Measurements from ENCODE around the gene FAH.

FAH gene

DNA sequence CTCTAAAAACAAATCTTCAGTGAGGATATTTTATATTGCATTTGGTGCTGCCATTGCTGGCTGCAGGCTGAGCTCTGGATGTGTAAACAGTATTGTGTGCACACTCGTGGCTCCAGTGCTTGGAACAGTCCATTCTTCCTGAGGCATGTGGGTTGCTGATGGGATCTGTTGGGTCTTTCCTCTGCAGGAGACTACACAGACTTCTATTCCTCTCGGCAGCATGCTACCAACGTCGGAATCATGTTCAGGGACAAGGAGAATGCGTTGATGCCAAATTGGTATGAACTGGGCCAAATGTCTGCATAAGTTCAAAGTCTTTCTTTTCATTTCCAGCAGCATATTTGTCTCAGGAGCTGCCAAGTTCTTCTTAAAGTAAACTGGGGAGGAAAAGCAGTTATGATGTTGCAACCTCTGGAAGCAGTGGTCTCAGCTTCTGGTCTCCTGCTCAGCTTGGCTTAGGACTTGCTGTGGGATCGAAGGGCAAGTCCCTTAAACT, 9.3 kb downstream of the FAH start:
- TF ChIP-seq, protein P1, sequence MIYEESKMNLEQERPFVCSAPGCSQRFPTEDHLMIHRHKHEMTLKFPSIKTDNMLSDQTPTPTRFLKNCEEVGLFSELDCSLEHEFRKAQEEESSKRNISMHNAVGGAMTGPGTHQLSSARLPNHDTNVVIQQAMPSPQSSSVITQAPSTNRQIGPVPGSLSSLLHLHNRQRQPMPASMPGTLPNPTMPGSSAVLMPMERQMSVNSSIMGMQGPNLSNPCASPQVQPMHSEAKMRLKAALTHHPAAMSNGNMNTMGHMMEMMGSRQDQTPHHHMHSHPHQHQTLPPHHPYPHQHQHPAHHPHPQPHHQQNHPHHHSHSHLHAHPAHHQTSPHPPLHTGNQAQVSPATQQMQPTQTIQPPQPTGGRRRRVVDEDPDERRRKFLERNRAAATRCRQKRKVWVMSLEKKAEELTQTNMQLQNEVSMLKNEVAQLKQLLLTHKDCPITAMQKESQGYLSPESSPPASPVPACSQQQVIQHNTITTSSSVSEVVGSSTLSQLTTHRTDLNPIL (CRISPR knock-in tag; IDR thresholded peaks at IDR 0.05; ENCODE audit: low read depth): no peak
- no peak for TF ChIP-seq OSR1 (CRISPR knock-in tag; IDR thresholded peaks at IDR 0.05)
- TF ChIP-seq TCF4 (CRISPR knock-in tag; IDR thresholded peaks at IDR 0.05; ENCODE audit: borderline replicate concordance): no peak
- TF ChIP-seq ZFP3 (CRISPR knock-in tag; IDR thresholded peaks at IDR 0.05): no peak
- TF ChIP-seq, protein P2, sequence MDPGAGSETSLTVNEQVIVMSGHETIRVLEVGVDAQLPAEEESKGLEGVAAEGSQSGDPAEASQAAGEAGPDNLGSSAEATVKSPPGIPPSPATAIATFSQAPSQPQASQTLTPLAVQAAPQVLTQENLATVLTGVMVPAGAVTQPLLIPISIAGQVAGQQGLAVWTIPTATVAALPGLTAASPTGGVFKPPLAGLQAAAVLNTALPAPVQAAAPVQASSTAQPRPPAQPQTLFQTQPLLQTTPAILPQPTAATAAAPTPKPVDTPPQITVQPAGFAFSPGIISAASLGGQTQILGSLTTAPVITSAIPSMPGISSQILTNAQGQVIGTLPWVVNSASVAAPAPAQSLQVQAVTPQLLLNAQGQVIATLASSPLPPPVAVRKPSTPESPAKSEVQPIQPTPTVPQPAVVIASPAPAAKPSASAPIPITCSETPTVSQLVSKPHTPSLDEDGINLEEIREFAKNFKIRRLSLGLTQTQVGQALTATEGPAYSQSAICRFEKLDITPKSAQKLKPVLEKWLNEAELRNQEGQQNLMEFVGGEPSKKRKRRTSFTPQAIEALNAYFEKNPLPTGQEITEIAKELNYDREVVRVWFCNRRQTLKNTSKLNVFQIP (CRISPR knock-in tag; IDR thresholded peaks at IDR 0.05; ENCODE audit: borderline replicate concordance, low read depth): no peak
- no peak for TF ChIP-seq SNAI2 (CRISPR knock-in tag; IDR thresholded peaks at IDR 0.05)
- no peak for TF ChIP-seq ESRRG (CRISPR knock-in tag; IDR thresholded peaks at IDR 0.05)
- TF ChIP-seq BACH2 (CRISPR knock-in tag; IDR thresholded peaks at IDR 0.05; ENCODE audit: borderline replicate concordance): no peak
- TF ChIP-seq ZNF8 (CRISPR knock-in tag; IDR thresholded peaks at IDR 0.05): no peak
- TF ChIP-seq GLIS3 (CRISPR knock-in tag; IDR thresholded peaks at IDR 0.05): no peak
- TF ChIP-seq PPARA (CRISPR knock-in tag; IDR thresholded peaks at IDR 0.05; ENCODE audit: borderline replicate concordance): no peak
- TF ChIP-seq ZNF565 (CRISPR knock-in tag; conservative IDR thresholded peaks at IDR 0.05; ENCODE audit: low read depth): no peak
- no peak for TF ChIP-seq ISL1 (CRISPR knock-in tag; IDR thresholded peaks at IDR 0.05)
- TF ChIP-seq, protein P3, sequence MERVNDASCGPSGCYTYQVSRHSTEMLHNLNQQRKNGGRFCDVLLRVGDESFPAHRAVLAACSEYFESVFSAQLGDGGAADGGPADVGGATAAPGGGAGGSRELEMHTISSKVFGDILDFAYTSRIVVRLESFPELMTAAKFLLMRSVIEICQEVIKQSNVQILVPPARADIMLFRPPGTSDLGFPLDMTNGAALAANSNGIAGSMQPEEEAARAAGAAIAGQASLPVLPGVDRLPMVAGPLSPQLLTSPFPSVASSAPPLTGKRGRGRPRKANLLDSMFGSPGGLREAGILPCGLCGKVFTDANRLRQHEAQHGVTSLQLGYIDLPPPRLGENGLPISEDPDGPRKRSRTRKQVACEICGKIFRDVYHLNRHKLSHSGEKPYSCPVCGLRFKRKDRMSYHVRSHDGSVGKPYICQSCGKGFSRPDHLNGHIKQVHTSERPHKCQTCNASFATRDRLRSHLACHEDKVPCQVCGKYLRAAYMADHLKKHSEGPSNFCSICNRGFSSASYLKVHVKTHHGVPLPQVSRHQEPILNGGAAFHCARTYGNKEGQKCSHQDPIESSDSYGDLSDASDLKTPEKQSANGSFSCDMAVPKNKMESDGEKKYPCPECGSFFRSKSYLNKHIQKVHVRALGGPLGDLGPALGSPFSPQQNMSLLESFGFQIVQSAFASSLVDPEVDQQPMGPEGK (CRISPR knock-in tag; IDR thresholded peaks at IDR 0.05; ENCODE audit: borderline replicate concordance): no peak
- no peak for TF ChIP-seq TOX (CRISPR knock-in tag; IDR thresholded peaks at IDR 0.05; ENCODE audit: borderline replicate concordance)
- TF ChIP-seq, protein P4, sequence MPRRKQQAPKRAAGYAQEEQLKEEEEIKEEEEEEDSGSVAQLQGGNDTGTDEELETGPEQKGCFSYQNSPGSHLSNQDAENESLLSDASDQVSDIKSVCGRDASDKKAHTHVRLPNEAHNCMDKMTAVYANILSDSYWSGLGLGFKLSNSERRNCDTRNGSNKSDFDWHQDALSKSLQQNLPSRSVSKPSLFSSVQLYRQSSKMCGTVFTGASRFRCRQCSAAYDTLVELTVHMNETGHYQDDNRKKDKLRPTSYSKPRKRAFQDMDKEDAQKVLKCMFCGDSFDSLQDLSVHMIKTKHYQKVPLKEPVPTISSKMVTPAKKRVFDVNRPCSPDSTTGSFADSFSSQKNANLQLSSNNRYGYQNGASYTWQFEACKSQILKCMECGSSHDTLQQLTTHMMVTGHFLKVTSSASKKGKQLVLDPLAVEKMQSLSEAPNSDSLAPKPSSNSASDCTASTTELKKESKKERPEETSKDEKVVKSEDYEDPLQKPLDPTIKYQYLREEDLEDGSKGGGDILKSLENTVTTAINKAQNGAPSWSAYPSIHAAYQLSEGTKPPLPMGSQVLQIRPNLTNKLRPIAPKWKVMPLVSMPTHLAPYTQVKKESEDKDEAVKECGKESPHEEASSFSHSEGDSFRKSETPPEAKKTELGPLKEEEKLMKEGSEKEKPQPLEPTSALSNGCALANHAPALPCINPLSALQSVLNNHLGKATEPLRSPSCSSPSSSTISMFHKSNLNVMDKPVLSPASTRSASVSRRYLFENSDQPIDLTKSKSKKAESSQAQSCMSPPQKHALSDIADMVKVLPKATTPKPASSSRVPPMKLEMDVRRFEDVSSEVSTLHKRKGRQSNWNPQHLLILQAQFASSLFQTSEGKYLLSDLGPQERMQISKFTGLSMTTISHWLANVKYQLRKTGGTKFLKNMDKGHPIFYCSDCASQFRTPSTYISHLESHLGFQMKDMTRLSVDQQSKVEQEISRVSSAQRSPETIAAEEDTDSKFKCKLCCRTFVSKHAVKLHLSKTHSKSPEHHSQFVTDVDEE (CRISPR knock-in tag; IDR thresholded peaks at IDR 0.05): no peak
- TF ChIP-seq, protein P5, sequence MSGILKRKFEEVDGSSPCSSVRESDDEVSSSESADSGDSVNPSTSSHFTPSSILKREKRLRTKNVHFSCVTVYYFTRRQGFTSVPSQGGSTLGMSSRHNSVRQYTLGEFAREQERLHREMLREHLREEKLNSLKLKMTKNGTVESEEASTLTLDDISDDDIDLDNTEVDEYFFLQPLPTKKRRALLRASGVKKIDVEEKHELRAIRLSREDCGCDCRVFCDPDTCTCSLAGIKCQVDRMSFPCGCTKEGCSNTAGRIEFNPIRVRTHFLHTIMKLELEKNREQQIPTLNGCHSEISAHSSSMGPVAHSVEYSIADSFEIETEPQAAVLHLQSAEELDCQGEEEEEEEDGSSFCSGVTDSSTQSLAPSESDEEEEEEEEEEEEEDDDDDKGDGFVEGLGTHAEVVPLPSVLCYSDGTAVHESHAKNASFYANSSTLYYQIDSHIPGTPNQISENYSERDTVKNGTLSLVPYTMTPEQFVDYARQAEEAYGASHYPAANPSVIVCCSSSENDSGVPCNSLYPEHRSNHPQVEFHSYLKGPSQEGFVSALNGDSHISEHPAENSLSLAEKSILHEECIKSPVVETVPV (CRISPR knock-in tag; IDR thresholded peaks at IDR 0.05): no peak
- no peak for ATAC-seq

DNA sequence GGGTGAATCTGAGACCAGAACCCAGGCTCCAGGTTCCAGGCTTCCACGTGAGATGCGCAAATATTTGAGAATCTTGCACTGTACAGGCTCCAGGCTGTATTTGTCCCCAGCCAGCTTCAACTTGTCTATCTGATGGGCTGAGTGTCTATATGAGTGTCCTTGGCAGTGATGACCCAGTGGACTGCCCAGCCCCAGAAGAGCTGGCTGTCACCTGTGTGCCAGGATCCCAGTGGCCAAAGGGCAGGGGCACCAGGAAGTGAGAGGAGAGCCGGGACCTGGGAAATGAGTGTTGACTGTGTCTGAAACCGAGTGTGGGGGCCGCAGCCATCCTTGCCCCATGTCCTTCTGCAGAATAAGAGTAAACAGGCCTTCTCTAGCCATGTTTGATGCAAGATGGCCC, 10.4 kb downstream of the FAH start:
- ATAC-seq: no peak
- TF ChIP-seq, protein P4 (CRISPR knock-in tag; IDR thresholded peaks at IDR 0.05): no peak

DNA sequence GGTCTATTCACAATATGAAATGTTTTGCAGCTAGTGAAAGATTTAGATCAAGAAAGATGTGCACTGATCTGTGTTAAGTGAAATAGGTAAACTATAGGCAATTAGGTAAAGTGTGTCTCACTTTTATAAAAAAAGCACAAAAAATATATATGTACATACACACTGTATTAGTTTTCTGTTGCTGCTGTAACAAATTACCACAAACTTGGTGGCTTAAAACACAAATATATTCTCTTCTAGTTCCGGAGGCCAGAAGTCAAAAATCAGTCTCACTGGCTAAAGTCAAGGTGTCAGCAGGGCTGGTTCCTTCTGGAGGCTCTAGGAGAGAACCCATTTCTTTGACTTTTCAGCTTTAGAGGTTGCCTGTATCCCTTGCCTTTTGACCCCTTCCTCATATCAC, 11.1 kb downstream of the FAH start:
- no peak for ATAC-seq
- no peak for TF ChIP-seq ZNF565 (CRISPR knock-in tag; conservative IDR thresholded peaks at IDR 0.05; ENCODE audit: low read depth)
- TF ChIP-seq, protein P1 (CRISPR knock-in tag; IDR thresholded peaks at IDR 0.05; ENCODE audit: low read depth): no peak
- TF ChIP-seq, protein P3 (CRISPR knock-in tag; IDR thresholded peaks at IDR 0.05; ENCODE audit: borderline replicate concordance): no peak
- TF ChIP-seq, protein P2 (CRISPR knock-in tag; IDR thresholded peaks at IDR 0.05; ENCODE audit: borderline replicate concordance, low read depth): no peak
- no peak for TF ChIP-seq ZNF8 (CRISPR knock-in tag; IDR thresholded peaks at IDR 0.05)
- no peak for TF ChIP-seq ARNTL (CRISPR knock-in tag; IDR thresholded peaks at IDR 0.05; ENCODE audit: borderline replicate concordance, low read depth)
